ENCODE results near the gene PDCD7.
"Not testable (repeated sequence)": the region's sequence is repeated elsewhere in the genome, so short reads cannot be mapped to it uniquely, and the experiment has no call there.

Gene PDCD7

DNA sequence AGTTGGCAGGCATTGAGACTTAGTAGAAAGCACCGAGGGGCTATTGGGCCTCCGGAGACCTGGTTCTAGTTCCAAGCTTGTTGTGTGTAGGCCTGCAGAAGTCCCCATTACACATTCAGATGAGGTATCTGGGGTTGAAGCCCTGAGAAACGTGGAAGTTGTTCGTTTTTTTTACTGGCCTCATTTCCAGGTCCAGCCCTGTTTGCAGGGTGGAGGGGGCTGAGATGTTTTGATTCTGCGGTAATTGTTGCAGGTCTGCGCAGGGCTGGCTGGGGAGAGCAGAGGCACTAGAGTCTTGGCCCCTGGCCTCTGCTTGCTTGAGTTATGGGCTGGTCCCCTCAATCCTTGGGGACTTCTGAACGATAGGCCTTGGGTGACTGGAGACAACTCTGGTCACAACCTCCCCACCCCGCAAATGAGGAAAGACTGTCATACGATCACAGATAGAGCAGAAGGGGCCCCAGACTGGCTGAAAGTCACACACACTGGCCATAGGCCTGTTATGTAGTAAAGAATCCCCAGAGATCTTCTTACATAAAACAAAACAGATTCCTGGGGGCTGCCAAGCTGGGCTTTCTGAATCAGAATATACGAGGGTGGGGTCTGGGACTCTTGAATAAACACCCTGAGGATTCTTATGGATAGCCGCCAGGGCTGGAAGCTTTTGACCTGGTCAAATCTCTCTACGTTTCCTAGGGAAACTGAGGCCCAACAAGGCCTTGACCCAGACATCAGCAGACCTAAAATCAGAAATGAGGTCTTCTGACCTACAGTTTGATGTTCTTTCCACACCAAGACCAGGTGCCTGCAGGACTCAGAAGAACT, 41.5 kb downstream of the PDCD7 start:
- DNase-seq (ENCODE audit: low read depth) = no peak

- no peak for DNase-seq (ENCODE audit: low read depth)
These were observed 44.3 kb downstream of the PDCD7 start for GRCh38 chr15:65089206-65089824.

DNA sequence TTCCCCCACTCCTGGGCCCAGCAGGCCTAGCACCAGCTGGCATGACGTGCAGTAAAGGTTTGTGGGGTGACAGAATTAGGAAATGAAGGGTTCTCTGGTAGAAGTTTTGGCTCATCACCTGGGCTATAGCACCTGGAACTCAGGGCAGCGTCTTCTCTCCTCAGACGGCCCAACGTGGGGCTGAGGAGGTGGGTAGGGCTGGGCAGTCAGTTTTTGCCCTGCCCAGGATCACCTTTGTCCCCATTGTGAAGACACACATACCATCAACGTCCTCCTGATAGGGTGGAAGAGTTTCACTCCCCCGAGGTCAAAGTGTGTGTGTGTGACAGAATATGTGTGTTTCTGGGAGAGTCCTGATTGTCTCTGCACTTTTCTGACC, 45.0 kb downstream of the PDCD7 start:
- no peak for DNase-seq (ENCODE audit: low read depth)

DNA sequence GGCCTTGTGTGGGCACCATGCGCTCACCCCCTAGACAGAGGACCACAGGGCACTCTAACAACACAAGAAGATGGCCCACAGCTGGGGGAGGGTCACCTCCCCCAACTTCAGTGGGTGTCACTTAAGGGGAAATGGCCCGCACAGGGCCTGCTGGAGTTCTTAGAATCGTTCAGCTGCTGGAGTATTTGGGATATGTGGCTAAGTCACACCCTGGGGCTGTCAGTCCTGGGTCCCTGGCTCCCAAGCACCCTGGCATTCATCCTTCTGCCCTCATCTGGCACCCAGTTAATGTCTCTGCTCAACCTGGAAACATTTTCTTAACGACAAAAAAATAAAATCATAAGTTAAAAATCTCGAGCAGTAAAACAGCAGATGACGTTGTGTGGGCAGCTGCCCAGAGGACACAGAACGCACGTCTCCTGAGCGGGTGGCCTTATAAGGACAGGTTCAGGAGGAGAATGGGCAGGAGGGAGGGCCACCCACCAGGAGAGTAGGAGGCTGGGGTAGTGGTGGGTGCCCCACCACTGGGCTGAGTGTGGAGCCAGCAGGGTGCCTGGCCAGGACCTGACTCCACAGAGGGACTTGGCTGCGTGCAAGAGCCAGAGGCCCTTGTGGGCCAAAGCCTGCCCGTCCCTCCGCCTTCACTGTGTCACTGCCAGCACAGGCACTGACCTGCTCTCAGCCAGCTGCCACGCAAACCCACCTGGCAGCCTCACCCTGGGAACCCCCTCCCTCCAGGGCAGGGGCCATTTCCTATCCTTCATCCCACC, 45.5 kb downstream of the PDCD7 start:
- no peak for DNase-seq (ENCODE audit: low read depth)

GRCh38 chr15:65087411-65087810, 46.2 kb downstream of the PDCD7 start:
- DNase-seq (ENCODE audit: low read depth) = no peak

- DNase-seq (ENCODE audit: low read depth) = no peak
These were observed 46.9 kb downstream of the PDCD7 start for GRCh38 chr15:65086680-65087111.

GRCh38 chr15:65085990-65086679, 47.5 kb downstream of the PDCD7 start:
- DNase-seq (ENCODE audit: low read depth) = no peak

DNA sequence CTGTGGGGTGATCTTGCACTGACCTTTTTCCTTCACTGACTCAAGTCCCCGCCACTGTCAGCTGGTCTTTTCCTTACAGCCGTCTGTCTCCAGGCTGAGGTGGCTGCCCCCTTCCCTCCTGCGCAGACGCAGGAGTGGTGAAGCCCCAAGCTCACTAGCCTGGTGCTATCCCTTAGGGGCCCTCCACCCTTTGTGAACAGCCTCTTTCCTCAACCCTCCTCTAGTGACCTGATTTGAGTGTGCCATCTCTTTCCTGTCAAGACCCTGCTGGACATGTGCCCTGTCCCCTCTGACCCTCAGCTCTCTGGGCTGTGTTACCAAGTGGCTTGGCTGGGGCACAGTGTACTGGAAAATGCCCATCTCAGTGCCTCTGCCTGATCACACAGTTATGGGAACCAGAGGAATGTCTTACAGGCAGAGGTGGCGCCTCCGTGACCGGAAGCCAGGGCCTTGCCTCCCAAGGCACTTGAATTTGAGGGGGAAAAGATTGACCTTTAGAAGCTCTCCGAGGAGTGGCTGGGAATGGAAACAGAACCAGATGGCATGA, 48.3 kb downstream of the PDCD7 start:
- DNase-seq (ENCODE audit: low read depth) = no peak

- no peak for DNase-seq (ENCODE audit: low read depth)
These were observed 49.0 kb downstream of the PDCD7 start for GRCh38 chr15:65084500-65085206.

DNA sequence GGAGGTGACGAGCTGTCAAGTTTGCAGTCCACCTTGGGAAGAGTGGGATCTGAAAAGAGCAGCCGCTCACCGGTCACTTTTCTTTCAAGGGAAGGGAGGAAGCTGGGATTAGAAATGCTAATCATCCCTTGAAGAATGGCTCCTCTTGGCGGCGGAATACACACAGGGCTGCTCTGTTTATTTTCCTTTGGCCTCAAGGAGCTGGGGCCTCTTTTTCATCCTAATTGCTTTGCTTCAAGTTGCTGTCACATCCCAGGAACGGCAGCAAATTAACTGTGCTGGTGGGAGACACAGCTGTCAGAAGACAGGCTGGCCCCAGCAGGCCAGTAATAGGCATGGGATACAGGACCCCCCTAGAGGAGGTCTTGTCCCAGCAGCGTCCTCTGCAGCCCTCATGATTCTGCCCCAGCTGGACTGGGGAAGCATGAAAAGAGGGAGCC, 50.3 kb downstream of the PDCD7 start:
- no peak for DNase-seq (ENCODE audit: low read depth)

GRCh38 chr15:65082303-65082953, 51.2 kb downstream of the PDCD7 start:
- no peak for DNase-seq (ENCODE audit: low read depth)

DNA sequence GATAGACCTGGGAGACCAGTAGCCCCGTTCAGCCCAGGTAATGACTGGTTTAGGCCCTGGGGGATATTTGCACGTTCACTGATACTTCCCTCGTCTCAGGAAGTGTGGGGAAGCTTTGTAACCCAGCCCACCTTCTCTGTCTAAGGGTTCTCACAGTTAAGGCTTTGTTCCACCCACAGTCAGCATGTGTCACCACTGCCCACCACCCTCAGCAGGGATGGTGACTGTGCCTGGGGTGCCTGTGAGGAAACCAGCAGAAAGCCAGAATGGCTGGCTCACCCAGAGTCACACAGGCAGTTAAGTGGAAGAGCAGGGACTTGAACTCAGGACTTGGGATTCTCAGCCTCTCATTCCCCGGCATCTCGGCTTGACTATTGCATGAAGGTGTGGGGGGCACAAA, 51.9 kb downstream of the PDCD7 start:
- no peak for DNase-seq (ENCODE audit: low read depth)

- DNase-seq (ENCODE audit: low read depth) = no peak
These were observed 52.3 kb downstream of the PDCD7 start for GRCh38 chr15:65081270-65081669.

GRCh38 chr15:65079580-65079979, 54.0 kb downstream of the PDCD7 start:
- no peak for DNase-seq (ENCODE audit: low read depth)

- peak; percentile 9 for DNase-seq (ENCODE audit: low read depth)
These were observed 55.6 kb downstream of the PDCD7 start for GRCh38 chr15:65077981-65078352.

GRCh38 chr15:65077291-65077980, 56.2 kb downstream of the PDCD7 start:
- no peak for DNase-seq (ENCODE audit: low read depth)

DNA sequence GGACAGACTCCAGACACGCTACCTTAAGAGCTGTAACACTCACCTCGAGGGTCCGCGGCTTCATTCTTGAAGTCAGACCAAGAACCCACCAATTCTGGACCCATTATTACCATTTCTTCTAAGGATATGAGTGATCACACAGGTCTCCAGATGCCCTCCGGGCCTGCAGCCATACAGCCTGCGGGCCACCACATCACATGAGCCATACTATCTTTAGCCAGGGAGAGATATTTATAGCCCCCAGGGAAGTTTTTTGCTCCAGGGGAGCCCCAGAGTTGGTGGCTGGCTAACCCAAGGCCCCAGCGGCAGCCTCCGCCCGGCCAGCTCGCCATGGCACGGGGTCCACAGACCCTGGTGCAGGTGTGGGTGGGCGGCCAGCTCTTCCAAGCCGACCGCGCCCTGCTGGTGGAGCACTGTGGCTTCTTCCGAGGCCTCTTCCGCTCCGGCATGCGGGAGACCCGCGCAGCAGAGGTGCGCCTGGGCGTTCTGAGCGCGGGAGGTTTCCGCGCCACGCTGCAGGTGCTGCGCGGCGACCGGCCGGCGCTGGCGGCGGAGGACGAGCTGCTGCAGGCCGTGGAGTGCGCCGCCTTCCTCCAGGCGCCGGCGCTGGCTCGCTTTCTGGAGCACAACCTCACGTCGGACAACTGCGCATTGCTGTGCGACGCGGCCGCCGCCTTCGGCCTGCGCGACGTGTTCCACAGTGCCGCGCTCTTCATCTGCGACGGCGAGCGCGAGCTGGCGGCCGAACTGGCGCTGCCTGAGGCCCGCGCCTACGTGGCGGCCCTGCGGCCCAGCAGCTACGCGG, 56.9 kb downstream of the PDCD7 start, which contains the start of gene KBTBD13:
TSS of gene KBTBD13 (plus strand) at position 261 of the 805 bp plus-strand sequence. CDS start at position 331, 70 bp downstream.
- DNase-seq (ENCODE audit: low read depth) = no peak

GRCh38 chr15:65075607-65076395, 57.8 kb downstream of the PDCD7 start:
- not testable (repeated sequence) for DNase-seq (ENCODE audit: low read depth)

Data from stimulated activated CD8-positive, alpha-beta memory T cell treated with anti-CD3 and anti-CD28 coated beads, Interleukin-7, amount 100 ng/mL, for 24 hours (primary cell).